ENCODE data around the gene ZSWIM1. TPM values are rescaled to one million over a fixed set of nuclear protein-coding genes. Genes with fewer than 3 reads are reported as not detected.

The ZSWIM1 gene
- total RNA-seq, 1 experiment from 2014 or later, result 7.6 TPM

DNA sequence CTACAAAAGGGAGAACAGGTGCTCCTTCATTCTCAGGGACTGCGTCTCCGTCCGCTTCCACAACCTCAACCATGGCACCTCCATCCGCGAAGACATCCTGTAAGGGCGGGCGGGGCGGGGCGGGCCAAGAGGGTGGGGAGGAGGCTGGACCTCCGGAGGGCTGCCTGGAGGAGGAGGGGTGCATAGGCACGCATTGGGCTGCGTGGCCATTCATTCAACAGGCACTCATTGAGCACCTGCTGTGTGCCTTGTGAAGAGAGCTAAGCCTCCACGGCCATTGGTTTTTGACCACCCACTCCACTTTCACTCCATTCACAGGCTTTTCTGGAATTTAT lies 23.2 kb upstream of the ZSWIM1 start:
- intact Hi-C loops (cut with micrococcal nuclease), result loop anchor here (2.0 kb wide), 1 partner anchor 77 kb away; the partner anchor contains the start of gene PCIF1
- Mint-ChIP-seq H3K4me3 (ENCODE audit: unreplicated experiment) (peak overlapping the region; percentile 92), H3K27me3 (ENCODE audit: insufficient read depth, unreplicated experiment) (no peaks in the 10 kb centered on the region), H3K4me1 (ENCODE audit: insufficient read depth, unreplicated experiment) (peaks cover 16% of the 10 kb centered on the region), H3K27ac (ENCODE audit: low read depth, unreplicated experiment) (peak overlapping the region; percentile 92), H3K9me3 (ENCODE audit: unreplicated experiment) (no peaks in the 10 kb centered on the region), H3K36me3 (ENCODE audit: insufficient read depth, unreplicated experiment) (peaks cover 16% of the 10 kb centered on the region)
- BruUV-seq (replicated peaks), result no TSS peak
- ChIA-PET CTCF (interaction anchor here (0.7 to 1.0 kb wide), 2 partner anchors 24 to 112 kb away, joined by 3 to 4 read pairs; no protein-coding TSS in a partner anchor), POLR2A (interaction anchor here (0.6 to 4.1 kb wide), 8 partner anchors 10 to 1813 kb away, joined by 3 to 40 read pairs (median 10); partner anchors contain the start of genes CTSA, NEURL2, PCIF1 and SNX21)
- no peak for DNase-seq (ENCODE audit: unreplicated experiment)
- no peak for TF ChIP-seq CTCF (IDR thresholded peaks at IDR 0.05; ENCODE audit: unreplicated experiment)

DNA sequence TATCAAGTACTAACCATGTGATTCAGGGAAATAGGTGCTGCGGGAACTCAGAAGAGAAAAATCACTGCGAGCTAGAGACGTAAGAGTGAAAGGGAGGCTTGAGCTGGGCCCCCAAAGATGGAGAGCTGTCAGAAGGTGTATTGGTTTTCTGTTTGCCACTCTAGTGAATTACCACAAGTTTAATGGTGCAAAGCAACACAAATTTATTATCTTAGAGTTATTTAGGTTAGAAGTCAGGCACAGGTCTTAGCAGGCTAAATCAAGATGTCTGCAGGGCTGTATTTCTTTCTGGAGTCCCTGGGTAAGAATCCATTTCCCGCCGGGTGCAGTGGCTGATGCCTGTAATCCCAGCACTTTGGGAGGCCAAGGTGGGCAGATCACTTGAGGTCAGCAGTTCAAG lies 21.1 kb upstream of the ZSWIM1 start:
- peaks cover 9% of the 10 kb centered on the region for H3K36me3 Mint-ChIP-seq (ENCODE audit: insufficient read depth, unreplicated experiment)
- no peaks in the 10 kb centered on the region for H3K27me3 Mint-ChIP-seq (ENCODE audit: insufficient read depth, unreplicated experiment)
- no peak overlapping the region for H3K27ac Mint-ChIP-seq (ENCODE audit: low read depth, unreplicated experiment)
- DNase-seq (ENCODE audit: unreplicated experiment), result no peak
- POLR2A ChIA-PET, result interaction anchor here (0.9 kb wide), 1 partner anchor 21 kb away, joined by 3 read pairs; the partner anchor contains the start of gene ZSWIM1
- no peak for TF ChIP-seq CTCF (IDR thresholded peaks at IDR 0.05; ENCODE audit: unreplicated experiment)
- H3K4me1 Mint-ChIP-seq (ENCODE audit: insufficient read depth, unreplicated experiment), result peaks cover 16% of the 10 kb centered on the region
- H3K9me3 Mint-ChIP-seq (ENCODE audit: unreplicated experiment), result no peaks in the 10 kb centered on the region
- intact Hi-C loops (cut with micrococcal nuclease), result no loop called here
- H3K4me3 Mint-ChIP-seq (ENCODE audit: unreplicated experiment), result no peak overlapping the region
- CTCF ChIA-PET, result no interaction called here
- no TSS peak for BruUV-seq (replicated peaks)

DNA sequence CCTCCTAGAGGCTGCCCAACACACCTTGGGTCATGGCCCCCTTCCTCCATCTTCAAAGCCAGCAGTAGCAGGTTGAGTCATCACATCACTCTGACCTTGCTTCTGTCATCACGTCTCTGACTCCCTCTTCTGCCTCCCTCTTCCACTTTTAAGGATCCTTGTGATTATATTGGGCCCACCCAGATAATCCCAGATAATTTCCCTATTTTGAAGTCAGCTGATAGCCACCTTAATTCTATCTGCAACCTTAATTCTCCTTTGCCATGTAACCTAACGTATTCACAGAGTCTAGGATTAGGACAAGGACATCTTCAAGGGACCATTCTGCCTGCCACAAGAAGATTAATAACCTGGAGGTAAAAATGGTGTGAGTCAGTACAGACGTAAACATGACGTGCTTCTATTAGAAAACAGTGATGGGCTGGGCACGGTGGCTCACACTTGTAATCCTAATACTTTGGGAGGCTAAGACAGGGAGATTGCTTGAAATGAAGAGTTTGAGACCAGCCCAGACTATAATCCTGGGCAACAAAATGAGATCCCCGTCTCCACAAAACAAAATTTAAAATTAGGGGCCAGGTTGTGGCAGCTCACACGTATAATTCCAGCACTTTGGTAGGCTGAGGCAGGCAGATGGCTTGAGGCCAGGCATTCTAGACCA lies 20.3 kb upstream of the ZSWIM1 start:
- intact Hi-C loops (cut with micrococcal nuclease), result no loop called here
- Mint-ChIP-seq H3K36me3 (ENCODE audit: insufficient read depth, unreplicated experiment) (peaks cover 6% of the 10 kb centered on the region), H3K27me3 (ENCODE audit: insufficient read depth, unreplicated experiment) (no peaks in the 10 kb centered on the region), H3K4me1 (ENCODE audit: insufficient read depth, unreplicated experiment) (peaks cover 16% of the 10 kb centered on the region), H3K9me3 (ENCODE audit: unreplicated experiment) (no peaks in the 10 kb centered on the region), H3K27ac (ENCODE audit: low read depth, unreplicated experiment) (no peak overlapping the region), H3K4me3 (ENCODE audit: unreplicated experiment) (no peak overlapping the region)
- TF ChIP-seq CTCF (IDR thresholded peaks at IDR 0.05; ENCODE audit: unreplicated experiment), result no peak
- CTCF ChIA-PET, result interaction anchor here (0.9 to 1.5 kb wide), 2 partner anchors 13 to 62 kb away, joined by 4 to 6 read pairs; no protein-coding TSS in a partner anchor
- no TSS peak for BruUV-seq (replicated peaks)
- POLR2A ChIA-PET, result interaction anchor here (0.9 to 1.4 kb wide), 2 partner anchors 20 to 52 kb away, joined by 3 to 9 read pairs; partner anchors contain the start of gene ZSWIM1
- DNase-seq (ENCODE audit: unreplicated experiment), result no peak

DNA sequence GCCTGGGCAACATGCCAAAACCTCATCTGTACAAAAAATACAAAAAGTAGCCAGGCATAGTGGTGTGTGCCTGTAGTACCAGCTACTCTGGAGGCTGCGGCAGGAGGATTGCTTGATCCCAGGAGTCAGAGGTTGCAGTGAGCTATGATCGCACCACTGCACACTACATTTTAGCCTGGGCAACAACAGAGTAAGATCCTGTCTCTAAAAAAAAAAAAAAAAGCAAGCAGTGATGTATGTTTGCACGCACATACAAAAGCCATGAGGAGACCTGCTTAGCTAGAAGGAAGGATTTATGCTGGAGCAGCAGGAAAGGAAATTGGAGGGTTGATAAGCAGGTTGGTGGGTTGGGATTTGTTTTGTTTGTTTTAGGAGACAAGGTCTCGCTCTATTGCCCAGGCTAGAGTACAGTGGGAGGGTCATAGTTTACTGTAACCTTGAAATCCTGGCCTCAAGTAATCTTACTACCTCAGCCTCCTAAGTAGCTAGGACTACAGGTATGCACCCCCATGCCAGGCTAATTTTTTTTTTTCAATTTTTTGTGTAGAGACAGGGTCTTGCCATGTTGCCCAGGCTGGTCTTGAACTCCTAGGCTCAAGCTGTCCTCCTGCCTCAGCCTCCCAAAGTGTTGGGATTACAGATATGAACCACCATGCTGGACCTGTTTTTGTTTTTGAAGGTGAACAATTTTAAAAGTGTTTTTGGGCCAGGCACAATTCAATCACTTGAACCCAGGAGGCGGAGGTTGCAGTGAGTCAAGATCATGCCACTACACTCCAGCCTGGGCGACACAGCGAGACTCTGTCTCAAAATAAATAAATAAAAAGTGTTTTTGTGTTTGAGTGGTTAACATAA lies 19.6 kb upstream of the ZSWIM1 start:
- intact Hi-C loops (cut with micrococcal nuclease), result no loop called here
- ChIA-PET POLR2A (interaction anchor here (0.9 to 1.4 kb wide), 3 partner anchors 19 to 52 kb away, joined by 3 to 9 read pairs (median 6); partner anchors contain the start of gene ZSWIM1), CTCF (interaction anchor here (0.7 to 1.5 kb wide), 3 partner anchors 12 to 1094 kb away, joined by 4 to 6 read pairs (median 4); no protein-coding TSS in a partner anchor)
- Mint-ChIP-seq H3K4me1 (ENCODE audit: insufficient read depth, unreplicated experiment) (peaks cover 16% of the 10 kb centered on the region), H3K4me3 (ENCODE audit: unreplicated experiment) (no peak overlapping the region), H3K9me3 (ENCODE audit: unreplicated experiment) (no peaks in the 10 kb centered on the region), H3K27me3 (ENCODE audit: insufficient read depth, unreplicated experiment) (no peaks in the 10 kb centered on the region), H3K27ac (ENCODE audit: low read depth, unreplicated experiment) (no peak overlapping the region), H3K36me3 (ENCODE audit: insufficient read depth, unreplicated experiment) (peaks cover 6% of the 10 kb centered on the region)
- DNase-seq (ENCODE audit: unreplicated experiment), result peak; percentile 56
- TF ChIP-seq CTCF (IDR thresholded peaks at IDR 0.05; ENCODE audit: unreplicated experiment), result no peak
- BruUV-seq (replicated peaks), result no TSS peak

All from MCF 10A (cell line).